ENCODE data around the gene SLC8A1. TPM values are rescaled to one million over a fixed set of nuclear protein-coding genes. Genes with fewer than 3 reads are reported as not detected.
A peak's percentile ranks its signal among the peaks of the same experiment; 100 is the strongest.

SLC8A1 gene
- total RNA-seq, 1 donor from 2014 or later = 34.8 TPM

- no peak for FAIRE-seq
- no peaks in the 10 kb centered on the region for H3K36me3 Mint-ChIP-seq (ENCODE audit: low read depth, unreplicated experiment)
- H3K4me1 Mint-ChIP-seq (ENCODE audit: low read depth, unreplicated experiment) = peaks cover 13% of the 10 kb centered on the region
- Histone ChIP-seq H2AFZ (ENCODE audit: low read depth, low read length) (no peak overlapping the region), H4K20me1 (ENCODE audit: insufficient read depth, low read length) (no peaks in the 10 kb centered on the region), H3K79me2 (ENCODE audit: insufficient read depth, low read length) (no peaks in the 10 kb centered on the region), H3K4me1 (ENCODE audit: insufficient read depth, low read length) (peaks cover 11% of the 10 kb centered on the region), H3K4me3 (ENCODE audit: insufficient read depth, low read depth, low read length) (no peak overlapping the region), H3K4me2 (ENCODE audit: low read length) (peak overlapping the region; percentile 19), H3K9me3 (ENCODE audit: insufficient read depth, low read depth, low read length) (no peaks in the 10 kb centered on the region), H3K36me3 (ENCODE audit: insufficient read depth, low read length) (no peaks in the 10 kb centered on the region), H3K27ac (ENCODE audit: low read depth, low read length) (no peak overlapping the region), H3K9ac (ENCODE audit: low read length) (no peak overlapping the region), H3K27me3 (ENCODE audit: insufficient read depth, low read length) (no peaks in the 10 kb centered on the region)
- H3K27me3 Mint-ChIP-seq (ENCODE audit: low read depth, unreplicated experiment) = no peaks in the 10 kb centered on the region
- no peak overlapping the region for H3K27ac Mint-ChIP-seq (ENCODE audit: unreplicated experiment)
- TF ChIP-seq CTCF (IDR thresholded peaks at IDR 0.05; ENCODE audit: insufficient read depth, low read depth, low read length) = no peak
- TF ChIP-seq EZH2 (IDR thresholded peaks at IDR 0.05; ENCODE audit: insufficient read depth, low read length) = no peak
- no peaks in the 10 kb centered on the region for H3K9me3 Mint-ChIP-seq (ENCODE audit: unreplicated experiment)
- DNase-seq (ENCODE audit: low read depth) = no peak
- no peak overlapping the region for H3K4me3 Mint-ChIP-seq (ENCODE audit: unreplicated experiment)
Observed at GRCh38 chr2:40123746-40124145, 328.1 kb downstream of the SLC8A1 start.

GRCh38 chr2:40123326-40123725 is 328.6 kb downstream of the SLC8A1 start:
- DNase-seq (ENCODE audit: low read depth) (peak; percentile 48), FAIRE-seq (no peak)
- Histone ChIP-seq H3K4me3 (ENCODE audit: insufficient read depth, low read depth, low read length) (no peak overlapping the region), H3K79me2 (ENCODE audit: insufficient read depth, low read length) (no peaks in the 10 kb centered on the region), H3K27me3 (ENCODE audit: insufficient read depth, low read length) (no peaks in the 10 kb centered on the region), H3K9me3 (ENCODE audit: insufficient read depth, low read depth, low read length) (no peaks in the 10 kb centered on the region), H3K4me2 (ENCODE audit: low read length) (peak overlapping the region; percentile 19), H3K4me1 (ENCODE audit: insufficient read depth, low read length) (peaks cover 10% of the 10 kb centered on the region), H3K27ac (ENCODE audit: low read depth, low read length) (no peak overlapping the region), H3K9ac (ENCODE audit: low read length) (no peak overlapping the region), H2AFZ (ENCODE audit: low read depth, low read length) (no peak overlapping the region), H4K20me1 (ENCODE audit: insufficient read depth, low read length) (no peaks in the 10 kb centered on the region), H3K36me3 (ENCODE audit: insufficient read depth, low read length) (no peaks in the 10 kb centered on the region)
- Mint-ChIP-seq H3K27ac (ENCODE audit: unreplicated experiment) (no peak overlapping the region), H3K4me1 (ENCODE audit: low read depth, unreplicated experiment) (peaks cover 13% of the 10 kb centered on the region), H3K36me3 (ENCODE audit: low read depth, unreplicated experiment) (no peaks in the 10 kb centered on the region), H3K27me3 (ENCODE audit: low read depth, unreplicated experiment) (no peaks in the 10 kb centered on the region), H3K9me3 (ENCODE audit: unreplicated experiment) (no peaks in the 10 kb centered on the region), H3K4me3 (ENCODE audit: unreplicated experiment) (no peak overlapping the region)
- TF ChIP-seq EZH2 (IDR thresholded peaks at IDR 0.05; ENCODE audit: insufficient read depth, low read length) (no peak), CTCF (IDR thresholded peaks at IDR 0.05; ENCODE audit: insufficient read depth, low read depth, low read length) (no peak)

GRCh38 chr2:40120957-40121356 is 330.9 kb downstream of the SLC8A1 start:
- no peaks in the 10 kb centered on the region for H3K4me1 ChIP-seq (ENCODE audit: insufficient read depth, low read length)
- TF ChIP-seq CTCF (IDR thresholded peaks at IDR 0.05; ENCODE audit: insufficient read depth, low read depth, low read length) = no peak
- no peak for TF ChIP-seq EZH2 (IDR thresholded peaks at IDR 0.05; ENCODE audit: insufficient read depth, low read length)
- H3K4me2 ChIP-seq (ENCODE audit: low read length) = no peak overlapping the region
- no peaks in the 10 kb centered on the region for H3K79me2 ChIP-seq (ENCODE audit: insufficient read depth, low read length)
- H3K9ac ChIP-seq (ENCODE audit: low read length) = no peak overlapping the region
- H3K27ac Mint-ChIP-seq (ENCODE audit: unreplicated experiment) = no peak overlapping the region
- H3K4me3 ChIP-seq (ENCODE audit: insufficient read depth, low read depth, low read length) = no peak overlapping the region
- peaks cover 3% of the 10 kb centered on the region for H3K36me3 Mint-ChIP-seq (ENCODE audit: low read depth, unreplicated experiment)
- no peaks in the 10 kb centered on the region for H3K27me3 Mint-ChIP-seq (ENCODE audit: low read depth, unreplicated experiment)
- no peak overlapping the region for H3K27ac ChIP-seq (ENCODE audit: low read depth, low read length)
- H4K20me1 ChIP-seq (ENCODE audit: insufficient read depth, low read length) = no peaks in the 10 kb centered on the region
- no peaks in the 10 kb centered on the region for H3K36me3 ChIP-seq (ENCODE audit: insufficient read depth, low read length)
- no peaks in the 10 kb centered on the region for H3K9me3 Mint-ChIP-seq (ENCODE audit: unreplicated experiment)
- H3K4me1 Mint-ChIP-seq (ENCODE audit: low read depth, unreplicated experiment) = peaks cover 3% of the 10 kb centered on the region
- H3K27me3 ChIP-seq (ENCODE audit: insufficient read depth, low read length) = no peaks in the 10 kb centered on the region
- DNase-seq (ENCODE audit: low read depth) = no peak
- no peak overlapping the region for H2AFZ ChIP-seq (ENCODE audit: low read depth, low read length)
- H3K4me3 Mint-ChIP-seq (ENCODE audit: unreplicated experiment) = no peak overlapping the region
- no peak for FAIRE-seq
- H3K9me3 ChIP-seq (ENCODE audit: insufficient read depth, low read depth, low read length) = no peaks in the 10 kb centered on the region

Data from astrocyte (in vitro differentiated cells and primary cell).